Left lung (tissue), 14 donors: Measurements from ENCODE around the gene RAB11B. TPM values are rescaled to one million over a fixed set of nuclear protein-coding genes. Genes with fewer than 3 reads are reported as not detected.
"Not testable (repeated sequence)": the region's sequence is repeated elsewhere in the genome, so short reads cannot be mapped to it uniquely, and the experiment has no call there.

Experiments
- ATAC-seq: fragments of 200-7000 bp; cut with Tn5 transposase; one replicate; pipeline ENCODE4 v1.9.1; 2020; ENCODE audit warnings: moderate library complexity
- DNase-seq, 4 donors: peaks; one replicate each; pipeline ENCODE4 v3.0.0-alpha.2; 2013 to 2020
- H3K27ac ChIP-seq, 2 donors: fragments of 200-600 bp; sonication (generic) in 1 of 2; one replicate each; pipeline versions ENCODE4 v1.5.0 to v1.8.0; 2020 to 2021
- H3K27me3 ChIP-seq, 2 donors: fragments of 200-600 bp; sonication (generic) in 1 of 2; one replicate each; pipeline versions ENCODE4 v1.5.0 to v1.8.0; 2020 to 2021
- H3K36me3 ChIP-seq, 2 donors: fragments of 200-600 bp; sonication (generic) in 1 of 2; one replicate each; pipeline versions ENCODE4 v1.5.0 to v1.8.0; 2020 to 2021
- H3K4me1 ChIP-seq, 2 donors: fragments of 200-600 bp; one replicate each; pipeline ENCODE4 v1.8.0; 2021
- H3K4me3 ChIP-seq, 2 donors: fragments of 200-600 bp; sonication (generic) in 1 of 2; one replicate each; pipeline versions ENCODE4 v1.5.0 to v1.8.0; 2020 to 2021; ENCODE audit warnings: mild to moderate bottlenecking in 1 of 2
- H3K9me3 ChIP-seq, 2 donors: fragments of 200-600 bp; sonication (generic) in 1 of 2; one replicate each; pipeline versions ENCODE4 v1.5.0 to v1.8.0; 2020 to 2021
- CTCF ChIP-seq, 2 donors: fragments of 200-600 bp; sonication (generic) in 1 of 2; IDR thresholded peaks; one replicate each; pipeline versions ENCODE4 v1.5.0 to v1.8.0; 2021; ENCODE audit warnings: antibody characterized with exemption in 2 of 2
- intact Hi-C, 2 donors: fragments of 100-400 bp; cut with DNase I; formaldehyde crosslinking; loops; one replicate each; pipeline versions ENCODE4 v1.11.2 to v1.14.2; 2022
- long read RNA-seq, 12 donors: library from polyadenylated mRNA in 2 of 12; unstranded in 2 of 12; transcript quantifications; one replicate each; pipeline ENCODE4 v2.0.0 and lab custom pipeline, GENCODE V29; 2019 to 2026
- polyA plus RNA-seq, 6 donors: library from polyadenylated mRNA; unstranded; fragments of 120-200 nt; gene quantifications; one replicate each; pipeline ENCODE4 v1.2.1, GENCODE V29; 2013; ENCODE audit not compliant: insufficient read length in 6 of 6
- total RNA-seq, 2 donors: library from RNA; stranded (reverse); fragmentation: NEBNext Ultra II Directional; extraction: Animal tissue kit (Norgen Biotek cat#: 25700); gene quantifications; one replicate each; pipeline ENCODE4 v1.2.1, GENCODE V29; 2021
- donor health status: DM: no; HTN: yes; CAD: no.
- donor health status: DM: no; HTN: no; CAD: no.

RAB11B gene
- total RNA-seq (100 to 1,000 TPM in 1 of 2 donors, 10 to 100 TPM in 1; 91.6 to 116 TPM), polyA plus RNA-seq (100 to 1,000 TPM; 123 to 137 (median 130) TPM)
- long read RNA-seq, donor 1, transcript RAB11B-201 (5 exons, 1,751 nt): major isoform, 149 of 177 reads
- long read RNA-seq, donor 1, transcript RAB11B-202 (4 exons, 894 nt): minor isoform, 16 of 177 reads
- long read RNA-seq, donor 1, partial matches to known transcripts: 11 of 177 reads
- long read RNA-seq, donor 1, other reads (novel, unspliced or antisense): 0 of 177 reads
- long read RNA-seq, donor 2, transcript RAB11B-202 (4 exons, 894 nt): minor isoform, 8 of 135 reads
- long read RNA-seq, donor 2, transcript RAB11B-201 (5 exons, 1,751 nt): major isoform, 105 of 135 reads
- long read RNA-seq, donor 2, partial matches to known transcripts: 19 of 135 reads
- long read RNA-seq, donor 2, other reads (novel, unspliced or antisense): 0 of 135 reads
- long read RNA-seq, donor 3, transcript RAB11B-202 (4 exons, 894 nt): minor isoform, 11 of 100 reads
- long read RNA-seq, donor 3, transcript RAB11B-201 (5 exons, 1,751 nt): major isoform, 62 of 100 reads
- long read RNA-seq, donor 3, partial matches to known transcripts: 25 of 100 reads
- long read RNA-seq, donor 3, other reads (novel, unspliced or antisense): 0 of 100 reads
- long read RNA-seq, donor 4, transcript RAB11B-201 (5 exons, 1,751 nt): major isoform, 19 of 21 reads
- long read RNA-seq, donor 4, partial matches to known transcripts: 0 of 21 reads
- long read RNA-seq, donor 4, other reads (novel, unspliced or antisense): 1 of 21 reads
- long read RNA-seq, donor 5, transcript RAB11B-201 (5 exons, 1,751 nt): major isoform, 96 of 123 reads
- long read RNA-seq, donor 5, transcript RAB11B-202 (4 exons, 894 nt): minor isoform, 12 of 123 reads
- long read RNA-seq, donor 5, partial matches to known transcripts: 13 of 123 reads
- long read RNA-seq, donor 5, other reads (novel, unspliced or antisense): 0 of 123 reads
- long read RNA-seq, donor 6, transcript RAB11B-202 (4 exons, 894 nt): minor isoform, 5 of 80 reads
- long read RNA-seq, donor 6, transcript RAB11B-201 (5 exons, 1,751 nt): major isoform, 75 of 80 reads
- long read RNA-seq, donor 6, partial matches to known transcripts: 0 of 80 reads
- long read RNA-seq, donor 6, other reads (novel, unspliced or antisense): 0 of 80 reads
- long read RNA-seq, donor 7, transcript RAB11B-202 (4 exons, 894 nt): minor isoform, 8 of 58 reads
- long read RNA-seq, donor 7, transcript RAB11B-201 (5 exons, 1,751 nt): major isoform, 43 of 58 reads
- long read RNA-seq, donor 7, partial matches to known transcripts: 0 of 58 reads
- long read RNA-seq, donor 7, other reads (novel, unspliced or antisense): 7 of 58 reads
- long read RNA-seq, donor 8, transcript RAB11B-201 (5 exons, 1,751 nt): major isoform, 94 of 120 reads
- long read RNA-seq, donor 8, transcript RAB11B-202 (4 exons, 894 nt): minor isoform, 14 of 120 reads
- long read RNA-seq, donor 8, partial matches to known transcripts: 11 of 120 reads
- long read RNA-seq, donor 8, other reads (novel, unspliced or antisense): 0 of 120 reads
- long read RNA-seq, donor 9: 0 reads
- long read RNA-seq, donor 10, transcript RAB11B-201 (5 exons, 1,751 nt): major isoform, 18 of 22 reads
- long read RNA-seq, donor 10, partial matches to known transcripts: 4 of 22 reads
- long read RNA-seq, donor 10, other reads (novel, unspliced or antisense): 0 of 22 reads
- long read RNA-seq, donor 11: 0 reads
- long read RNA-seq, donor 12, transcript RAB11B-202 (4 exons, 894 nt): minor isoform, 8 of 100 reads
- long read RNA-seq, donor 12, transcript RAB11B-201 (5 exons, 1,751 nt): major isoform, 70 of 100 reads
- long read RNA-seq, donor 12, partial matches to known transcripts: 21 of 100 reads
- long read RNA-seq, donor 12, other reads (novel, unspliced or antisense): 0 of 100 reads

- Histone ChIP-seq H3K9me3 (peaks cover 0 to 4% of the 10 kb centered on the region in 2 donors), H3K4me1 (peaks cover 24 to 53% of the 10 kb centered on the region in 2 donors), H3K27me3 (no peaks in the 10 kb centered on the region), H3K36me3 (no peaks in the 10 kb centered on the region), H3K27ac (peak within 1 kb of the TSS; percentile 100), H3K4me3 (peak within 1 kb of the TSS; percentile 80 to 83)
- intact Hi-C loops: no loop called here
- peak; percentile 93 for ATAC-seq
- no peak for TF ChIP-seq CTCF (IDR thresholded peaks at IDR 0.05)
- peak; percentile 97 to 100 (median 100) for DNase-seq
These were observed at the start of gene RAB11B for GRCh38 chr19:8389891-8390616. Gene RAB11B (plus strand): TSS chr19:8390360. CDS start chr19:8390417, 57 bp downstream.

GRCh38 chr19:8341504-8341903 lies 48.7 kb upstream of the RAB11B start:
- H3K9me3 ChIP-seq, ATAC-seq, H3K36me3 ChIP-seq, DNase-seq, intact Hi-C loops: not testable (repeated sequence)
- Histone ChIP-seq H3K27me3 (peaks cover 0 to 75% of the 10 kb centered on the region in 2 donors), H3K27ac (peak overlapping the region in 1 of 2 donors; percentile 94), H3K4me1 (peaks cover 0 to 37% of the 10 kb centered on the region in 2 donors), H3K4me3 (peak overlapping the region in 1 of 2 donors; percentile 57)

- H3K27me3 ChIP-seq: peaks cover 0 to 67% of the 10 kb centered on the region in 2 donors
- DNase-seq (no peak), ATAC-seq (no peak)
- H3K9me3 ChIP-seq: no peaks in the 10 kb centered on the region
- H3K4me1 ChIP-seq: peaks cover 0 to 36% of the 10 kb centered on the region in 2 donors
- TF ChIP-seq CTCF (IDR thresholded peaks at IDR 0.05): no peak
- intact Hi-C loops: no loop called here
- H3K36me3 ChIP-seq: no peaks in the 10 kb centered on the region
- H3K27ac ChIP-seq: peak overlapping the region; percentile 81 to 94
- peak overlapping the region; percentile 5 to 57 for H3K4me3 ChIP-seq
These were observed 47.9 kb upstream of the RAB11B start for GRCh38 chr19:8342316-8342683.

- Histone ChIP-seq H3K36me3 (no peaks in the 10 kb centered on the region), H3K27me3 (peaks cover 0 to 61% of the 10 kb centered on the region in 2 donors), H3K9me3 (no peaks in the 10 kb centered on the region), H3K4me3 (peak within 1 kb of the TSS; percentile 57 to 59), H3K4me1 (peaks cover 0 to 30% of the 10 kb centered on the region in 2 donors), H3K27ac (peak within 1 kb of the TSS; percentile 81 to 94)
- peak; percentile 100 for ATAC-seq
- TF ChIP-seq CTCF (IDR thresholded peaks at IDR 0.05): peak in 1 of 2 donors; percentile 19
- peak; percentile 72 to 97 (median 95) for DNase-seq
- intact Hi-C loops: no loop called here
These were observed 47.3 kb upstream of the RAB11B start, which contains the start of gene KANK3 for GRCh38 chr19:8342684-8343482. Gene KANK3 (minus strand): TSS chr19:8343262. CDS start chr19:8337828, 5,434 bp downstream.
